ENCODE results near the gene PTPRD. TPM values are rescaled to one million over a fixed set of nuclear protein-coding genes. Genes with fewer than 3 reads are reported as not detected.
A peak's percentile ranks its signal among the peaks of the same experiment; 100 is the strongest.

PTPRD gene
- total RNA-seq, 1 experiment from 2014 or later, result 70.1 TPM

- ChIA-PET CTCF (no interaction called here), POLR2A (no interaction called here)
- peaks cover 7% of the 10 kb centered on the region for H3K4me1 Mint-ChIP-seq (ENCODE audit: low read depth, unreplicated experiment)
- no peak overlapping the region for H3K27ac Mint-ChIP-seq (ENCODE audit: unreplicated experiment)
- Histone ChIP-seq H3K4me3 (ENCODE audit: low read depth, low read length) (no peak overlapping the region), H3K4me1 (no peaks in the 10 kb centered on the region), H3K27me3 (replicated peaks; ENCODE audit: control insufficient read depth, insufficient read depth, low read length) (no peaks in the 10 kb centered on the region), H3K9me3 (no peaks in the 10 kb centered on the region), H3K36me3 (ENCODE audit: control insufficient read depth, insufficient read depth, low read length) (no peaks in the 10 kb centered on the region)
- DNase-seq, result no peak
- no peaks in the 10 kb centered on the region for H3K36me3 Mint-ChIP-seq (ENCODE audit: insufficient read depth, unreplicated experiment)
- TF ChIP-seq CTCF (IDR thresholded peaks at IDR 0.05; ENCODE audit: insufficient read depth in 1 of 2, low read depth in 1 of 2, low read length in 1 of 2, severe bottlenecking in 1 of 2, unreplicated experiment in 1 of 2), result no peak
- no TSS peak for BruUV-seq (replicated peaks)
- intact Hi-C loops (cut with micrococcal nuclease; ENCODE audit: unreplicated experiment), result no loop called here
- H3K27me3 Mint-ChIP-seq (ENCODE audit: insufficient read depth, unreplicated experiment), result no peaks in the 10 kb centered on the region
- H3K9me3 Mint-ChIP-seq (ENCODE audit: unreplicated experiment), result no peaks in the 10 kb centered on the region
- no peak overlapping the region for H3K4me3 Mint-ChIP-seq (ENCODE audit: unreplicated experiment)
These were observed 1888.4 kb downstream of the PTPRD start for GRCh38 chr9:8724284-8725018.

GRCh38 chr9:8723195-8723594, 1889.6 kb downstream of the PTPRD start:
- ChIA-PET CTCF (no interaction called here), POLR2A (no interaction called here)
- Histone ChIP-seq H3K27me3 (replicated peaks; ENCODE audit: control insufficient read depth, insufficient read depth, low read length) (no peaks in the 10 kb centered on the region), H3K9me3 (no peaks in the 10 kb centered on the region), H3K4me1 (no peaks in the 10 kb centered on the region), H3K4me3 (ENCODE audit: low read depth, low read length) (no peak overlapping the region), H3K36me3 (ENCODE audit: control insufficient read depth, insufficient read depth, low read length) (no peaks in the 10 kb centered on the region)
- peak in 1 of 2 experiments; percentile 14 for DNase-seq
- no TSS peak for BruUV-seq (replicated peaks)
- no peaks in the 10 kb centered on the region for H3K36me3 Mint-ChIP-seq (ENCODE audit: insufficient read depth, unreplicated experiment)
- H3K4me1 Mint-ChIP-seq (ENCODE audit: low read depth, unreplicated experiment), result peaks cover 7% of the 10 kb centered on the region
- no peaks in the 10 kb centered on the region for H3K27me3 Mint-ChIP-seq (ENCODE audit: insufficient read depth, unreplicated experiment)
- intact Hi-C loops (cut with micrococcal nuclease; ENCODE audit: unreplicated experiment), result no loop called here
- H3K9me3 Mint-ChIP-seq (ENCODE audit: unreplicated experiment), result no peaks in the 10 kb centered on the region
- H3K27ac Mint-ChIP-seq (ENCODE audit: unreplicated experiment), result no peak overlapping the region
- no peak for TF ChIP-seq CTCF (IDR thresholded peaks at IDR 0.05; ENCODE audit: insufficient read depth in 1 of 2, low read depth in 1 of 2, low read length in 1 of 2, severe bottlenecking in 1 of 2, unreplicated experiment in 1 of 2)
- no peak overlapping the region for H3K4me3 Mint-ChIP-seq (ENCODE audit: unreplicated experiment)

- Histone ChIP-seq H3K36me3 (ENCODE audit: control insufficient read depth, insufficient read depth, low read length) (no peaks in the 10 kb centered on the region), H3K9me3 (no peaks in the 10 kb centered on the region), H3K27me3 (replicated peaks; ENCODE audit: control insufficient read depth, insufficient read depth, low read length) (no peaks in the 10 kb centered on the region), H3K4me1 (no peaks in the 10 kb centered on the region), H3K4me3 (ENCODE audit: low read depth, low read length) (no peak overlapping the region)
- CTCF ChIA-PET, result no interaction called here
- no peak overlapping the region for H3K27ac Mint-ChIP-seq (ENCODE audit: unreplicated experiment)
- no TSS peak for BruUV-seq (replicated peaks)
- H3K9me3 Mint-ChIP-seq (ENCODE audit: unreplicated experiment), result no peaks in the 10 kb centered on the region
- H3K36me3 Mint-ChIP-seq (ENCODE audit: insufficient read depth, unreplicated experiment), result no peaks in the 10 kb centered on the region
- H3K27me3 Mint-ChIP-seq (ENCODE audit: insufficient read depth, unreplicated experiment), result no peaks in the 10 kb centered on the region
- H3K4me1 Mint-ChIP-seq (ENCODE audit: low read depth, unreplicated experiment), result peaks cover 7% of the 10 kb centered on the region
- intact Hi-C loops (cut with micrococcal nuclease; ENCODE audit: unreplicated experiment), result no loop called here
- no peak overlapping the region for H3K4me3 Mint-ChIP-seq (ENCODE audit: unreplicated experiment)
- TF ChIP-seq CTCF (IDR thresholded peaks at IDR 0.05; ENCODE audit: insufficient read depth in 1 of 2, low read depth in 1 of 2, low read length in 1 of 2, severe bottlenecking in 1 of 2, unreplicated experiment in 1 of 2), result no peak
- DNase-seq, result no peak
- POLR2A ChIA-PET, result no interaction called here
These were observed 1892.8 kb downstream of the PTPRD start for GRCh38 chr9:8719833-8720486.
